GM12872 (cell line): ENCODE results near the gene CTRB1.

Experiments used
- TF ChIP-seq, protein P1 (sequence below): IDR thresholded peaks from 3 replicates; pipeline ENCODE4 v1.5.1; 2011; ENCODE audit warnings: low read depth, mild to moderate bottlenecking, low read length, moderate library complexity; ENCODE audit not compliant: insufficient read depth

CTRB1 gene

DNA sequence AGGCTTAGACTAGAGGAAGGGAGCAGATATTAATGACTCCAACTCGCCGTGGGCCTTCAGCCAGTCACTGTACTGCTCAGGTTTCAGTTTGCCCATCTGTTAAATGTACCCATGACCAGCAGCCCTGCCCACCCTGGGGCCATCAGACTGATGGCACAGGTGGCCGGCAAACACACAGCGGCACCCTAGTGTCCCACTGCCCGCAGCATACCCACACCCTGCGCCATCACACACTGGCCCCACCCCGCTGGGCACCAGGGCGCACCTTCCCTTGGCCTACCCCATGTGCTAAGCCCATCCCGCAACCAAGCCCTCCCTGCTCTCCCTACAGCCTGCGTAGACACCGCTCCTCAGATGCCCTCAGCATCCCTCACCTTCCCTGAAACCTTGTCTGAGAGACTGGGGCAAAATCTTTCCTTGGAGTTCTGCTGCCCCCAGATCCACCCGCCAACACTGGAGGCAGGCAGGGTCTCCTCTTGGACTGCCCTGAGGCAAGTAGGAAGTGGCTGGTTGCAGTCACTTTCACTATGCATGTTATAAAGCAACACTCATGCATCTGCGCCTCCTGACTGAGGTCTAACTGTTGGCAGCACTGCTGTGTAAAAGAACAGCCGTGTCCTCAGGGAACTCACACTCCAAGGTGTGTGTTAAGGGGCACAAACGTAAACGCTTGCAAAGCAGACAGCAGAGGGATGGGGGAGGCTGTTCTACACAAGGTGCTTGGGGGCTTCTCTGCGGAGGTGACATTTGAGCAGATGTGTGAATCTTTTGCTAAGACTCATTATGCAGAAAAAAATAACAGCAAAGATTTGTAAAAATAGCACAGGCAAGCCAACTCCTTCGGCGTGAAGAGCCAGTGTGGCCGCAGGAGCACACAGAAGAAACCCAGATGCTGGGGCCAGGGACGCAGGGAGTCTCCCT is 39.4 kb downstream of the CTRB1 start:
- TF ChIP-seq, protein P1, sequence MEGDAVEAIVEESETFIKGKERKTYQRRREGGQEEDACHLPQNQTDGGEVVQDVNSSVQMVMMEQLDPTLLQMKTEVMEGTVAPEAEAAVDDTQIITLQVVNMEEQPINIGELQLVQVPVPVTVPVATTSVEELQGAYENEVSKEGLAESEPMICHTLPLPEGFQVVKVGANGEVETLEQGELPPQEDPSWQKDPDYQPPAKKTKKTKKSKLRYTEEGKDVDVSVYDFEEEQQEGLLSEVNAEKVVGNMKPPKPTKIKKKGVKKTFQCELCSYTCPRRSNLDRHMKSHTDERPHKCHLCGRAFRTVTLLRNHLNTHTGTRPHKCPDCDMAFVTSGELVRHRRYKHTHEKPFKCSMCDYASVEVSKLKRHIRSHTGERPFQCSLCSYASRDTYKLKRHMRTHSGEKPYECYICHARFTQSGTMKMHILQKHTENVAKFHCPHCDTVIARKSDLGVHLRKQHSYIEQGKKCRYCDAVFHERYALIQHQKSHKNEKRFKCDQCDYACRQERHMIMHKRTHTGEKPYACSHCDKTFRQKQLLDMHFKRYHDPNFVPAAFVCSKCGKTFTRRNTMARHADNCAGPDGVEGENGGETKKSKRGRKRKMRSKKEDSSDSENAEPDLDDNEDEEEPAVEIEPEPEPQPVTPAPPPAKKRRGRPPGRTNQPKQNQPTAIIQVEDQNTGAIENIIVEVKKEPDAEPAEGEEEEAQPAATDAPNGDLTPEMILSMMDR: no peak

DNA sequence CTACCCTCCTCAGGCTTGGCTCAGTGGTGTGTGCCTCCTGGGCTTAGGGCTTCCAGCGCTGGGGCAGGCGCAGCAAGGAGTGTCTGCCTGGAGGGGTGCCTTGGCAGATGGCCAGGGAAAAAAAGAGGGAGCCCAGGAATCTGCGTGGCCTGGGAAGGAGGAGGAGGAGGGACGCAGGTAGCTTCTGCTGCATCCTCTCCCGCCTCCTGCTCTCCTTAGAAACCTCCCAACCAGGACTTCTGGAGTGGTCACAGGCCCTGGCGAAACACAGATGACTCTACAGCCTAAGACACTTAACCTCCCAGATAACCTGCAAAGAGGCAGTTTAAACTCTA is 40.0 kb downstream of the CTRB1 start:
- TF ChIP-seq, protein P1: no peak

GRCh38 chr16:75260851-75261589 is 42.2 kb downstream of the CTRB1 start:
- TF ChIP-seq, protein P1: no peak

DNA sequence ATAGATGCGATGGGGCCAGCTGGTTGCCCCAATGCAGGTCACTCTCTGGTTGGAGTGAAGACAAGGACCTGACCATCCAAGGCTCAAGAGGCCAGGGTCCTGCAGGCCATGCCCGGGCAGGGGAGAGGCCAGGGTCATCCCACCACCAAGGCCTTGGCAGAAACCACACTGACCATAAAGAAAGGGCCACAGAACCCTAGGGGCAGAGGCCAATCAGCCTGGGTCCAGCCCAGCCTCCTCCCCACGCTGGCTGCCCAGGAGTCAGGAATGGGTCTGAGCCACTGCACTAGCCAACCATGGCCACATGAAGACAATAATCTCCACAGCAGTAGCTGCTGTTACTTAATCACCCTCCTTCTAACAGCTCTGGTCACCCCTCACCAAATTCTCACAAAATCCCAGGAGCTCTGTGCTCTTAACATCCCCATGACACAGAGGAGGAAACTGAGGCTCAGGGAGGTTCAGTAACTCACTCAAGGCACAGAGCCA is 42.8 kb downstream of the CTRB1 start:
- TF ChIP-seq, protein P1: no peak

DNA sequence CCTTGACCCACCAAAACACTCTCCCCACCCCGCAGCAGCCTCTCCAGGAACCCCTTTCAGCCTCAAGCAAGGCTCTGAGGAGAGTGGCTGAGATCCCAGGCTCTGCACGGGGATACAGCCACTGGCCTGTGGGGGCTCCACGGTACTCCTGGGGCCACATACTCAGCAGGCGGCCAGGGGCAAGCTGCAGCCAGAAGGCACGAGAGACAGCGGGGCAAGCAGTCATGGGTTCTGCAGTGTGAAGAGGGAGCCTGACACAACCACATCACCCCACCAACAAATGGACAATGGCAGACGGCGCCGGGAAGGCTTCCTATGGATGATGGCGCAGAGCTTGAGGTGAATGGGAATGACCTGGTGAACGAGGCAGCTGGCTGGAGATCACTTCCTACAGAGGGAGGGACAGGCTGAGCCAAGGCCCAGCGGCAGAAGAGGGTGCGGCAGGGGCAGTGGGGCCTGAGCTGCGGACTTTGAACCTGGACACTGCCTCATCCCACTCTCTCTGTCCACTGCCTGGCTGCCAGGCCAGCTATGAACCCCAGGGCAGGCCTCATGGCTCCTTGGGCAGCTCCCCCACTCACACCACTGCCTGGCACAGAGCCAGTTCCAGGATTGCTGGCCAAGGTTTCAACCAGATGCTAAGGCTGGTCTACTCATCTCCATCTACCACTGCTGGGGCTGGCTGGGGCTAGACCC is 43.5 kb downstream of the CTRB1 start:
- TF ChIP-seq, protein P1: no peak

DNA sequence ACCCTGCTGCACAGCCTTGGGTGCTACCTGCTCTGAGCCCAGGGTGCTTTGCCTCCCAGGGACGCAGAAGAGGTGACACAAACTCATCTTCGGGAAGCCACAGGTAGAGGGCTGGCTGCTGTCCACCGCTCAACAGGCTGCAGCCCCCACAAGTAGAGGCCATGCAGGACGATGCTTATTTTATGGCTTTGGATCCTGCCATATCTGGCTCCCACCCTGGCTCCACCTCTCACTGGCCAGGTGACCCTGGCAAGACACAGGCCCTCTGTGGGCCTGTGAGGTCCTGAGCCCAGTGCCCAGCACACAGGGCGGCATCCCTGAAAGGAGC is 44.0 kb downstream of the CTRB1 start:
- TF ChIP-seq, protein P1: no peak

GRCh38 chr16:75263291-75263962 is 44.6 kb downstream of the CTRB1 start:
- TF ChIP-seq, protein P1: no peak
